ENCODE measurements around the gene MRPL10.

Gene MRPL10

DNA sequence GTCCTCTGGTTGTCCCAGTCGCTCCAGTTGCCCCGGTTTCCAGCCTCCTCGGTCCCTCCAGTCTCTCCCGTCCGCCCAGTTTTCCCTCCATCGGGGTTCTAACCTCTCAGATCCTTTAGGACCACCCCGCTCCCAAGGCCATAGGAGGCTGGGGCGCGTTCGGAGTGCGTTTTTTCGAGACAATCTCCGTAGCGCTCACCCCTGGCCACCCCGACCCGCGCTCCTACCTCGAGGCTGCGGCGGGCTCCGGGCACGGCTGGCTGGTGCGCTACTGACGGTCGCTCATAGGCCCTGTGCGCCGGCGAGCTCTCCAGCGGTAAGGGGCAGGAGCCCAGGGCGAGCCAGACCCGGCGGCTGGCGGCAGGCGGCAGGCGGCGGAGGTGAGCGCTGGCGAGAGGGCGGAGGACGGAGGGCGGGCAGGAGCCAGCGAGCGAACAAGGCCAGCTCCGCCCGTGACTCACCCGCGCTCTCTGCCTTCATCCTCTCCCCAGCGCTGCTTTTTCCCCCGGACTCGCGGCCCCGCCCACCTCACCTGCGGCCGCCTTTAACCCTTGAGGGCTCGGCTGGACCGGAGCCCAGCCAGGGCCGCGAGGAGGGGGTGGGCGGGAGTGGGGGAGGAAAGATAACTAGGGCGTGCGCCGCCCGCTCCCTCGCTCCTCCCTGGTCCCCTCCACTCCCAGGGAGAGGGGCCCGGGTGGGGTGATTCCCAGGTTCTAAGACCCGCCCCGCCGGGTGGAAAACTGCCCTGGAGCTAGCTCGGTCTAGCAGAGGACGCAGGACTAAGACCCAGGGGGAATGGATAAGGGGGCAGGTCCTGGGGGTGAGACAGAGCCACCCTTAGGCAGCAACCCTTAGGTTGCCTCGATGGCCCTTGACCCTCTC, 19.6 kb upstream of the MRPL10 start, which contains the start of gene SP6:
Gene SP6, minus strand, starts transcription at position 472 of the 882 bp plus-strand sequence. CDS start 2,734 bp downstream, outside the sequence.
- DNase-seq, result peak; percentile 38
- H3K4me3 Mint-ChIP-seq, result peak within 1 kb of the TSS; percentile 65
- peaks cover 26 to 35% of the 10 kb centered on the region in 2 donors for H3K4me1 Mint-ChIP-seq

DNA sequence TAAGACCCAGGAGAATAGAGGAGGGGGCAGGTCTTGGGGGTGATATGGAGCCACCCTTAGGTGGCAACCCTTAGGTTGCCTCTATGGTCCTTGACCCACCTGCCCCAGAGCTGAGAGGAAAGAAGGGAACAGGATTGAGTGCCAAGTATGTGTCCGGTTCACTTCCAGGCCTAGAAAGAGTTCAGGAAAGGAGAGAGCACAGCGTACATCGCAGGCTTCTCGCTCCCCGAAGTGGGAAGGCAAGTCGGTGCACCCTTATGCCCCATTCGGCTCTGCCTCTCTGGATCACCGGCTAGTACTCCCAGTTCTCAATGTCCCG, 19.0 kb upstream of the MRPL10 start:
- H3K9me3 Mint-ChIP-seq, result no peaks in the 10 kb centered on the region
- peaks cover 79 to 95% of the 10 kb centered on the region in 2 donors for H3K27me3 Mint-ChIP-seq
- ATAC-seq (replicated peaks), result no peak
- DNase-seq, result no peak
- peak overlapping the region; percentile 56 for H3K27ac Mint-ChIP-seq
- peaks cover 26 to 35% of the 10 kb centered on the region in 2 donors for H3K4me1 Mint-ChIP-seq
- H3K36me3 Mint-ChIP-seq, result no peaks in the 10 kb centered on the region
- peak overlapping the region; percentile 65 for H3K4me3 Mint-ChIP-seq

More for the DNA sequence above, 19.6 kb upstream of the MRPL10 start, which contains the start of gene SP6:
- H3K36me3 Mint-ChIP-seq, result no peaks in the 10 kb centered on the region
- H3K27me3 Mint-ChIP-seq, result peaks cover 79 to 95% of the 10 kb centered on the region in 2 donors
- no peaks in the 10 kb centered on the region for H3K9me3 Mint-ChIP-seq
- peak within 1 kb of the TSS; percentile 56 for H3K27ac Mint-ChIP-seq
- ATAC-seq (replicated peaks), result peak; percentile 82 to 84

DNA sequence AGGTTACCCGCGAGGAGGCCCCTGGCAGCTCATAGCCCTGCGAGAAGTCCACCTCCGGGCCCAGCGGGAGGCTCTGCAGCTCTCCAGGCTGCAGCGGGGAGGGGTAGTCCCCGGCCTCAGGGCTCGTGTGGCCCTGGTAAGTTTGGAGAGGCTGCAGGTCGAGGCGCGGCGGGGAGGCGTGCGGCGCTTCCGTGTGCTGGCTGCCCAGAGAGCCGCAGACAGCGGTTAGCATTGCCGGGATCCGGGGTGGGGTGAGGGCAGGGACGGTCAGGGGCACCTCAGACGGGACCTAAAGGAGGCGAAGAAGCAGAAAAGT, 16.8 kb upstream of the MRPL10 start:
- no peak for DNase-seq
- peaks cover 75 to 89% of the 10 kb centered on the region in 2 donors for H3K27me3 Mint-ChIP-seq

GRCh38 chr17:47847341-47848197, 16.2 kb upstream of the MRPL10 start:
- peak in 1 of 2 donors; percentile 31 for ATAC-seq (replicated peaks)
- Mint-ChIP-seq H3K9me3 (no peaks in the 10 kb centered on the region), H3K27ac (no peak overlapping the region), H3K36me3 (no peaks in the 10 kb centered on the region), H3K4me3 (no peak overlapping the region), H3K27me3 (peaks cover 72 to 84% of the 10 kb centered on the region in 2 donors), H3K4me1 (peaks cover 28 to 43% of the 10 kb centered on the region in 2 donors)
- DNase-seq, result no peak

More for the DNA sequence above, 16.8 kb upstream of the MRPL10 start:
- Mint-ChIP-seq H3K4me1 (peaks cover 25 to 38% of the 10 kb centered on the region in 2 donors), H3K4me3 (no peak overlapping the region), H3K9me3 (no peaks in the 10 kb centered on the region), H3K36me3 (no peaks in the 10 kb centered on the region), H3K27ac (no peak overlapping the region)
- no peak for ATAC-seq (replicated peaks)

- peaks cover 20 to 37% of the 10 kb centered on the region in 2 donors for H3K4me1 Mint-ChIP-seq
- H3K4me3 Mint-ChIP-seq, result no peak overlapping the region
- ATAC-seq (replicated peaks) (no peak), DNase-seq (no peak)
- H3K36me3 Mint-ChIP-seq, result no peaks in the 10 kb centered on the region
- no peak overlapping the region for H3K27ac Mint-ChIP-seq
- peaks cover 64 to 76% of the 10 kb centered on the region in 2 donors for H3K27me3 Mint-ChIP-seq
- no peaks in the 10 kb centered on the region for H3K9me3 Mint-ChIP-seq
Observed at GRCh38 chr17:47846716-47847340, 15.5 kb upstream of the MRPL10 start.

DNA sequence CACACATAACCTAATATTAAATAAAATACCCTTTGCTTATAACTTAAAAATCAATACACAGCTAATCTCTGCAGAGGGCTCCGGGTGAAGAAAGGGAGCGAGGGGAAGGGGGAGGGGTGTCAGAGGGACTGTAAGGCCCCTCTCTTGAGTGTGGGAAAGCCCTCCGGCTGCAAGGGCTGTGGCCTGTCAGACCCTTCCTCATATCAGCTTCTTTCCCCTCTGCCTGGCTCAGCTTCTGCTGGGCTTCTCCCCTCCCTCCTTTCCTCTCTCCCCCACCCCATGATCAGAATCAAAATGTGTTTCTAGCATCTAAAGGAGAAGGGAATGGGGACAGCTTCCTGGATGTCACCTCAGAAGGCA, 14.4 kb upstream of the MRPL10 start:
- Mint-ChIP-seq H3K27me3 (peaks cover 58 to 69% of the 10 kb centered on the region in 2 donors), H3K4me1 (peaks cover 21 to 40% of the 10 kb centered on the region in 2 donors), H3K9me3 (no peaks in the 10 kb centered on the region), H3K27ac (no peak overlapping the region), H3K4me3 (no peak overlapping the region), H3K36me3 (no peaks in the 10 kb centered on the region)
- DNase-seq (no peak), ATAC-seq (replicated peaks) (no peak)

DNA sequence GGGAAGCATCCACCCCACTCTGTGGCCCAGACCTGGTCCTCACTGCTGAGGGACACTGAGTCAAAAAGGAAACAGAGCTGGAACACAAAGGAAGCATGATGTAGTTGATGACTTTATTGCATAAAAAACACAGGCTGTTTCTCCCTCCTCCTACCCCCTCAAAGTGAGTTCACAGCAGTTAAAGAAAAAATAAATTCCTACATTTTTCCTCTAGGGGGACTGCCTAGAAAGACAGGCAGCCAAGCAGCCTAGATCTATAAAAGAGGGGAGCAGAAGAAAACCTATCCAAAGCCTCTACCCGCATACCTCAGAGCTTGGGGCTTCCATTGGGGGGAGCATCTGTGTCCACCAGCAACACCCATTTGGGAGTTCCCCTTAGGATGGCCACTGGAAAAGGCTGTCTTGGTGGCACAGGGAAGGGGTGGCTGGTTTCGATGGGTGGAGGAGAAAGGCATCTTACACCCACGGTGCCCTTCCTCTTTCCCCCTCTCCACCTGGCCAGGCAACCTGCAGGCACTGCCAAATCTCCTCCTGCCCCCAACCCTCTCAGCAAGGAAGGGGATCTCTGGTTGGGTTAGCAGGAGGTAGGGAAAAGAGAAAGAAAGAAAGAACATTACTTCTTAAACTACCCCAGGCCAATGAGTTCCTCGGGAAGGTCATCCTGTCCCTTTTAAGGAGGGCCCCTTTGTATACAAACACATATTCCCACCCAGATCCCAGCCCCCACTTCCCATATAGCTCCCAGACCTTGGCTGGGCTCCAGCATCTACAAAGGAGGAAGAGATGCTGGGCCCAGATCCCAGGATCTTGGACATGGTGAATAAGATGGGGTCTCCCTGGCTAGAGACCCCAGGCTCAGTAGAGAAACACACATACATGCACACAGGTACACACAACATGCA, 13.7 kb upstream of the MRPL10 start:
- no peak for DNase-seq
- no peak for ATAC-seq (replicated peaks)
- Mint-ChIP-seq H3K36me3 (no peaks in the 10 kb centered on the region), H3K4me3 (no peak overlapping the region), H3K27ac (no peak overlapping the region), H3K4me1 (peaks cover 17 to 39% of the 10 kb centered on the region in 2 donors), H3K9me3 (no peaks in the 10 kb centered on the region), H3K27me3 (peaks cover 52 to 63% of the 10 kb centered on the region in 2 donors)

GRCh38 chr17:47844227-47844626, 12.9 kb upstream of the MRPL10 start:
- peaks cover 17 to 45% of the 10 kb centered on the region in 2 donors for H3K4me1 Mint-ChIP-seq

DNA sequence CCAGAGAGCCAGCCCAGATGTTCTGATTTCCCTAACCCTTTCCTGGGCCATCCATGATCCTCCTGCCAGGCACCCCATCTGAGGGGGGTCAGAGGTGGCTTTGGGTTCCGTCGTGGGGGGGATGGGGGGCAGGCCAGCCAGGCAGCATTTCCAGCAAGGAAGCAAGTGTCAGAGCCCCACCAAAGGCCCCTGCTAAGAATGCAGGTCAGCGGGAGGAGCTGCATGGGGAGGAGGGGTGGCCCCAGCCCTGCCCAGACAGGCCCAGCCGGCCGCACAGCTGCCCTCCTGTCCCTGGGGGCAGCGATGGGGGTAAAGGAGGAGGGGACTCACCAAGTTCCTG, 12.0 kb upstream of the MRPL10 start:
- ATAC-seq (replicated peaks) (no peak), DNase-seq (no peak)
- Mint-ChIP-seq H3K9me3 (no peaks in the 10 kb centered on the region), H3K36me3 (peaks cover under 1% of the 10 kb centered on the region in 2 donors), H3K27ac (peak overlapping the region; percentile 47), H3K4me3 (no peak overlapping the region), H3K4me1 (peaks cover 17 to 47% of the 10 kb centered on the region in 2 donors), H3K27me3 (peaks cover 35 to 46% of the 10 kb centered on the region in 2 donors)

More at GRCh38 chr17:47844227-47844626, 12.9 kb upstream of the MRPL10 start:
- no peaks in the 10 kb centered on the region for H3K9me3 Mint-ChIP-seq
- H3K27ac Mint-ChIP-seq, result no peak overlapping the region
- no peak for DNase-seq
- no peak for ATAC-seq (replicated peaks)
- peaks cover 44 to 55% of the 10 kb centered on the region in 2 donors for H3K27me3 Mint-ChIP-seq
- no peaks in the 10 kb centered on the region for H3K36me3 Mint-ChIP-seq
- H3K4me3 Mint-ChIP-seq, result no peak overlapping the region

DNA sequence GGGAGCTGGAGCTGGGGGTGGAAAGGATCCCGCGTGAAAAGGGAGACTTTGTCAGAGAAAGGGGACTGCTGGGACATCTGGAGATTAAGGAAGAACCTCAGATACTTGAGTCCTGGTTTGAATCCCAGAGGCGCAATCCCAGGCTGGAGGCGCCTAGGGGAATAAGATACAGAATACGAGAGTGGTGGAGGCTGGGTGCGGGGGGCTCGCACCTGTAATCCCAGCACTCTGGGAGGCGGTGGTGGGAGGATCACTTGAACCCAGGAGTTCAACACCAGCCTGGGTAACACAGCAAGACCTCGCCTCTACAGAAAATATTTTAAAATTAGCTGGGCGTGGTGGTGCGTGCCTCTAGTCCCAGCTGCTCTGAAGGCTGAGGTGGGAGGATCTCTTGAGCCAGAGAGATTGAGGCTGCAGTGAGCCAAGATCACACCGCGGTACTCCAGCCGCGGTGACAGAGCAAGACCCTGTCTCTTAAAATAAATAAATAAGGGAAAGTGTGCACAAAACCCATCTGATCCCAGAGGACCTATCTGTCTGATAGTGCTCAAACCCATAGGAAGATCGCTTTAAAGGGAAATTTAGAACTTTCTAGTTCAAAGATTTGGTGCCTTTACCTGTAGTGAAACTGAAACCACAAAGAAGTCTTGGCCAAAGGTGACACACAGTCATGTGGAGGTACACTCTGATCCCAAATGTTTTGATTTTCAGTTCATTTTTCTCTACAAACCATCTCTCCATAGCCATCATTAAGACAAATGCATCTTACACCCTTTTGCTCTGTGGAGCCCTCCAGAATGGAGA, 10.3 kb upstream of the MRPL10 start:
- ATAC-seq (replicated peaks) (no peak), DNase-seq (no peak)
- H3K4me1 Mint-ChIP-seq, result peaks cover 12 to 35% of the 10 kb centered on the region in 2 donors
- H3K27ac Mint-ChIP-seq, result peak overlapping the region; percentile 90
- H3K27me3 Mint-ChIP-seq, result peaks cover 26 to 29% of the 10 kb centered on the region in 2 donors
- peak overlapping the region; percentile 91 to 95 for H3K4me3 Mint-ChIP-seq
- no peaks in the 10 kb centered on the region for H3K9me3 Mint-ChIP-seq
- H3K36me3 Mint-ChIP-seq, result peaks cover 4 to 11% of the 10 kb centered on the region in 2 donors

DNA sequence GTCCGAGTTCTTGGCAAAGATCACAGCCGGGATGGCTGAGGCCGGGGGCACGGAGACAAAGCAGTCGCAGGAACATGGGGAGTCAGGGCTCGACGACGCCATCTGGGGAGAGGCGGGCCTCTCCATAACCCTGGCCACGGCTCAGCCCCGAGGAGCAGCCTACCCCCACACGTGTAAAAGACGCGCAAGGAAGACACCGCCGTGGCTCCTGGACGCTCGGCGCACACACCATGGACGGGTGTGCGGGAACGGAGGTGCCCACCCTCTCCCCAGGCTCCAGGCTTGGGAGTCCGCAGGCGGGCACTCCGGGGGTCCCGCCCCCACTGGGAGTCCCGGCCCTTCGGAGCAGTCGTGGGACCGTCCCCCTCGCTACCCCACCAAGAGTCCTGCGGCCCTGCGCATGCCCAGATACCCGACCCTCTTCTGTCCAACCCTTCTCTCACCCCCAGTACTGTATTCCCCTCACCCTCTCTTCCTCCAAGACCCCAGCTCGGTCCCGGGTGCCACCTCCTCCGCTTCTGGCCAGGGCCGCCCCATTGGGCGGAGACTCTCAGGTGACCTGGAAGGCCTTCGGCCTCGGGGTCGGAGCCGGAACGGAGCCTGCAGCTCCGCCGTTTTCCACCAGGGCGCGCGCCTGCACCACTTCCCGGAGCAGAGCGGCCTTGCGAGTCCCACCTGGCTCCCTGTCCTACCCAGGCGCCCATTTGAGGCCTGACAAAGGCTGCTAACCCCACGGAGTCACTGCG, 9.6 kb upstream of the MRPL10 start, which contains the start of gene SCRN2:
Gene SCRN2, minus strand, starts transcription at position 532 of the 746 bp plus-strand sequence. Its CDS starts 430 bp downstream, at position 102.
- Mint-ChIP-seq H3K27me3 (peaks cover 20 to 22% of the 10 kb centered on the region in 2 donors), H3K4me3 (peak within 1 kb of the TSS; percentile 91 to 95), H3K27ac (peak within 1 kb of the TSS; percentile 90), H3K4me1 (peaks cover 12 to 35% of the 10 kb centered on the region in 2 donors), H3K36me3 (peaks cover 6 to 12% of the 10 kb centered on the region in 2 donors), H3K9me3 (no peaks in the 10 kb centered on the region)
- peak; percentile 92 for ATAC-seq (replicated peaks)
- peak; percentile 92 for DNase-seq

Data from stimulated activated naive B cell treated with anti-CD40 and anti-IgM and Interleukin-4, amounts not matched to agents 10 μg/mL and 1 μg/mL and 100 μg/mL, for 72 hours (primary cell).